ENCODE measurements around the gene SSH2.

DNA sequence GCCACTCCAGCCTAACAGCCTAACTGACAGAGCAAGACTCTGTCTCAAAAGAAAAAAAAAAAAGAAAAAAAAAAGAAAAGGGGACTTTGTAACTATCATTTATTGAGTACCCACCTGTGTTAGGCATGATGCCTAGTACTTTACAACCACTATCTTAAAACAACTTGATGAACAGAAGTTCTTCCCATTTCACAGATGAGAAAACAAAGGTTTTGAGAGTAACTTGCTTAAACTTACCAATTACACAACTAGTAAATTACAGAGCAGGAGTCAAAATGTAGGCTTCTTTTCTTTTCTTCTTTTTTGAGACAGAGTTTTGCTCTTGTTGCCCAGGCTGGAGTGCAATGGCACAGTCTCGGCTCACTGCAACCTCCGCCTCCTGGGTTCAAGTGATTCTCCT lies 210.6 kb downstream of the SSH2 start:
- TF ChIP-seq YY1 (IDR thresholded peaks at IDR 0.05) (no peak), RAD21 (IDR thresholded peaks at IDR 0.05) (no peak), TAF1 (conservative IDR thresholded peaks at IDR 0.05) (no peak), EGR1 (IDR thresholded peaks at IDR 0.05; ENCODE audit: low read depth in 2 of 2) (no peak), FOXA1 (IDR thresholded peaks at IDR 0.05) (no peak), RXRA (IDR thresholded peaks at IDR 0.05) (no peak), JUND (IDR thresholded peaks at IDR 0.05) (no peak)
- TF ChIP-seq, protein P1, sequence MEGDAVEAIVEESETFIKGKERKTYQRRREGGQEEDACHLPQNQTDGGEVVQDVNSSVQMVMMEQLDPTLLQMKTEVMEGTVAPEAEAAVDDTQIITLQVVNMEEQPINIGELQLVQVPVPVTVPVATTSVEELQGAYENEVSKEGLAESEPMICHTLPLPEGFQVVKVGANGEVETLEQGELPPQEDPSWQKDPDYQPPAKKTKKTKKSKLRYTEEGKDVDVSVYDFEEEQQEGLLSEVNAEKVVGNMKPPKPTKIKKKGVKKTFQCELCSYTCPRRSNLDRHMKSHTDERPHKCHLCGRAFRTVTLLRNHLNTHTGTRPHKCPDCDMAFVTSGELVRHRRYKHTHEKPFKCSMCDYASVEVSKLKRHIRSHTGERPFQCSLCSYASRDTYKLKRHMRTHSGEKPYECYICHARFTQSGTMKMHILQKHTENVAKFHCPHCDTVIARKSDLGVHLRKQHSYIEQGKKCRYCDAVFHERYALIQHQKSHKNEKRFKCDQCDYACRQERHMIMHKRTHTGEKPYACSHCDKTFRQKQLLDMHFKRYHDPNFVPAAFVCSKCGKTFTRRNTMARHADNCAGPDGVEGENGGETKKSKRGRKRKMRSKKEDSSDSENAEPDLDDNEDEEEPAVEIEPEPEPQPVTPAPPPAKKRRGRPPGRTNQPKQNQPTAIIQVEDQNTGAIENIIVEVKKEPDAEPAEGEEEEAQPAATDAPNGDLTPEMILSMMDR (IDR thresholded peaks at IDR 0.05; ENCODE audit: low read depth, low read length, missing input control): no peak
- TF ChIP-seq, protein P2, sequence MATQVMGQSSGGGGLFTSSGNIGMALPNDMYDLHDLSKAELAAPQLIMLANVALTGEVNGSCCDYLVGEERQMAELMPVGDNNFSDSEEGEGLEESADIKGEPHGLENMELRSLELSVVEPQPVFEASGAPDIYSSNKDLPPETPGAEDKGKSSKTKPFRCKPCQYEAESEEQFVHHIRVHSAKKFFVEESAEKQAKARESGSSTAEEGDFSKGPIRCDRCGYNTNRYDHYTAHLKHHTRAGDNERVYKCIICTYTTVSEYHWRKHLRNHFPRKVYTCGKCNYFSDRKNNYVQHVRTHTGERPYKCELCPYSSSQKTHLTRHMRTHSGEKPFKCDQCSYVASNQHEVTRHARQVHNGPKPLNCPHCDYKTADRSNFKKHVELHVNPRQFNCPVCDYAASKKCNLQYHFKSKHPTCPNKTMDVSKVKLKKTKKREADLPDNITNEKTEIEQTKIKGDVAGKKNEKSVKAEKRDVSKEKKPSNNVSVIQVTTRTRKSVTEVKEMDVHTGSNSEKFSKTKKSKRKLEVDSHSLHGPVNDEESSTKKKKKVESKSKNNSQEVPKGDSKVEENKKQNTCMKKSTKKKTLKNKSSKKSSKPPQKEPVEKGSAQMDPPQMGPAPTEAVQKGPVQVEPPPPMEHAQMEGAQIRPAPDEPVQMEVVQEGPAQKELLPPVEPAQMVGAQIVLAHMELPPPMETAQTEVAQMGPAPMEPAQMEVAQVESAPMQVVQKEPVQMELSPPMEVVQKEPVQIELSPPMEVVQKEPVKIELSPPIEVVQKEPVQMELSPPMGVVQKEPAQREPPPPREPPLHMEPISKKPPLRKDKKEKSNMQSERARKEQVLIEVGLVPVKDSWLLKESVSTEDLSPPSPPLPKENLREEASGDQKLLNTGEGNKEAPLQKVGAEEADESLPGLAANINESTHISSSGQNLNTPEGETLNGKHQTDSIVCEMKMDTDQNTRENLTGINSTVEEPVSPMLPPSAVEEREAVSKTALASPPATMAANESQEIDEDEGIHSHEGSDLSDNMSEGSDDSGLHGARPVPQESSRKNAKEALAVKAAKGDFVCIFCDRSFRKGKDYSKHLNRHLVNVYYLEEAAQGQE (IDR thresholded peaks at IDR 0.05): no peak
- TF ChIP-seq, protein P3, sequence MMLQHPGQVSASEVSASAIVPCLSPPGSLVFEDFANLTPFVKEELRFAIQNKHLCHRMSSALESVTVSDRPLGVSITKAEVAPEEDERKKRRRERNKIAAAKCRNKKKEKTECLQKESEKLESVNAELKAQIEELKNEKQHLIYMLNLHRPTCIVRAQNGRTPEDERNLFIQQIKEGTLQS (IDR thresholded peaks at IDR 0.05): no peak
- TF ChIP-seq, protein P4, sequence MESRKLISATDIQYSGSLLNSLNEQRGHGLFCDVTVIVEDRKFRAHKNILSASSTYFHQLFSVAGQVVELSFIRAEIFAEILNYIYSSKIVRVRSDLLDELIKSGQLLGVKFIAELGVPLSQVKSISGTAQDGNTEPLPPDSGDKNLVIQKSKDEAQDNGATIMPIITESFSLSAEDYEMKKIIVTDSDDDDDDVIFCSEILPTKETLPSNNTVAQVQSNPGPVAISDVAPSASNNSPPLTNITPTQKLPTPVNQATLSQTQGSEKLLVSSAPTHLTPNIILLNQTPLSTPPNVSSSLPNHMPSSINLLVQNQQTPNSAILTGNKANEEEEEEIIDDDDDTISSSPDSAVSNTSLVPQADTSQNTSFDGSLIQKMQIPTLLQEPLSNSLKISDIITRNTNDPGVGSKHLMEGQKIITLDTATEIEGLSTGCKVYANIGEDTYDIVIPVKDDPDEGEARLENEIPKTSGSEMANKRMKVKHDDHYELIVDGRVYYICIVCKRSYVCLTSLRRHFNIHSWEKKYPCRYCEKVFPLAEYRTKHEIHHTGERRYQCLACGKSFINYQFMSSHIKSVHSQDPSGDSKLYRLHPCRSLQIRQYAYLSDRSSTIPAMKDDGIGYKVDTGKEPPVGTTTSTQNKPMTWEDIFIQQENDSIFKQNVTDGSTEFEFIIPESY (IDR thresholded peaks at IDR 0.05): no peak
